Neural cell (in vitro differentiated cells): ENCODE data around the gene VSIG2. TPM values are rescaled to one million over a fixed set of nuclear protein-coding genes. Genes with fewer than 3 reads are reported as not detected.
"Not testable (repeated sequence)": the region's sequence is repeated elsewhere in the genome, so short reads cannot be mapped to it uniquely, and the experiment has no call there.

Experiments
- H2AFZ ChIP-seq: fragments of 200-600, 300-800 bp; sonication (generic), shearing (Covaris generic); 2 replicates; pipeline ENCODE4 v1.6.0; 2014; ENCODE audit warnings: low read depth, mild to moderate bottlenecking, antibody characterized with exemption, low read length, moderate library complexity
- H3F3A ChIP-seq: fragments of 200-600 bp; shearing (Covaris generic); 2 replicates; pipeline ENCODE4 v1.6.1; 2016; ENCODE audit warnings: mild to moderate bottlenecking, moderate library complexity, mixed read lengths, antibody characterized with exemption, low read length; ENCODE audit not compliant: insufficient read depth, poor library complexity, severe bottlenecking
- H3K27ac ChIP-seq: fragments of 200-600, 300-800 bp; sonication (generic), shearing (Covaris generic); 2 replicates; pipeline ENCODE4 v1.5.1; 2014; ENCODE audit warnings: mild to moderate bottlenecking, low read length, moderate library complexity
- H3K27me3 ChIP-seq: fragments of 300-800, 200-600 bp; sonication (generic), shearing (Covaris generic); 2 replicates; pipeline ENCODE4 v1.6.0; 2014; ENCODE audit warnings: mild to moderate bottlenecking, low read depth, low read length, moderate library complexity; ENCODE audit not compliant: insufficient read depth
- H3K36me3 ChIP-seq: fragments of 300-800, 200-600 bp; sonication (generic), shearing (Covaris generic); 2 replicates; pipeline ENCODE4 v1.5.1; 2014; ENCODE audit warnings: mild to moderate bottlenecking, antibody characterized with exemption, low read length, moderate library complexity; ENCODE audit not compliant: insufficient read depth
- H3K4me2 ChIP-seq: fragments of 300-800, 200-600 bp; sonication (generic), shearing (Covaris generic); 2 replicates; pipeline ENCODE4 v1.6.0; 2014; ENCODE audit warnings: mild to moderate bottlenecking, low read length
- H3K4me3 ChIP-seq: fragments of 300-800, 200-600 bp; sonication (generic), shearing (Covaris generic); 2 replicates; pipeline ENCODE4 v1.5.1; 2014; ENCODE audit warnings: mild to moderate bottlenecking, low read length, moderate library complexity
- H3K79me2 ChIP-seq: fragments of 200-600 bp; shearing (Covaris generic); replicated peaks from 2 replicates; pipeline ENCODE4 v1.6.0; 2014; ENCODE audit warnings: mild to moderate bottlenecking, low read length, moderate library complexity; ENCODE audit not compliant: insufficient read depth
- H3K9ac ChIP-seq: fragments of 300-800, 200-600 bp; sonication (generic), shearing (Covaris generic); 2 replicates; pipeline ENCODE4 v1.6.1; 2016; ENCODE audit warnings: mild to moderate bottlenecking, low read length, mixed read lengths
- H3K9me2 ChIP-seq: fragments of 200-600 bp; shearing (Covaris generic); 2 replicates; pipeline ENCODE4 v1.6.1; 2016; ENCODE audit warnings: mild to moderate bottlenecking, low read length, mixed read lengths; ENCODE audit not compliant: insufficient read depth
- H3K9me3 ChIP-seq: fragments of 200-600, 300-800 bp; sonication (generic), shearing (Covaris generic); 2 replicates; pipeline ENCODE4 v1.6.1; 2016; ENCODE audit warnings: mild to moderate bottlenecking, mixed run types, low read length, moderate library complexity, mixed read lengths
- H4K20me1 ChIP-seq: fragments of 200-600 bp; shearing (Covaris generic); 2 replicates; pipeline ENCODE4 v1.6.1; 2016; ENCODE audit warnings: mild to moderate bottlenecking, mixed run types; ENCODE audit not compliant: insufficient read depth
- EP300 ChIP-seq: fragments of 450-650 bp; conservative IDR thresholded peaks from 2 replicates; pipeline ENCODE4 v1.6.1; 2014; ENCODE audit warnings: antibody characterized with exemption, mild to moderate bottlenecking, moderate library complexity; ENCODE audit not compliant: poor library complexity, severe bottlenecking
- EZH2 ChIP-seq: fragments of 200-600, 300-800 bp; shearing (Covaris generic), sonication (generic); IDR thresholded peaks from 2 replicates; pipeline ENCODE4 v1.6.1; 2014; ENCODE audit warnings: antibody characterized with exemption, low read length, borderline replicate concordance, mild to moderate bottlenecking; ENCODE audit not compliant: insufficient read depth, poor library complexity, severe bottlenecking
- MXI1 ChIP-seq: fragments of 450-650 bp; conservative IDR thresholded peaks from 2 replicates; pipeline ENCODE4 v1.6.1; 2014; ENCODE audit warnings: antibody characterized with exemption, mild to moderate bottlenecking; ENCODE audit not compliant: poor library complexity, severe bottlenecking
- POLR2AphosphoS5 ChIP-seq: IDR thresholded peaks from 2 replicates; pipeline ENCODE4 v1.6.1; 2012
- RAD21 ChIP-seq: fragments of 450-650 bp; conservative IDR thresholded peaks from 2 replicates; pipeline ENCODE4 v1.6.1; 2014; ENCODE audit warnings: antibody characterized with exemption, mild to moderate bottlenecking, moderate library complexity
- SMC3 ChIP-seq: fragments of 450-650 bp; conservative IDR thresholded peaks from 2 replicates; pipeline ENCODE4 v1.6.1; 2014; ENCODE audit warnings: antibody characterized with exemption, mild to moderate bottlenecking, moderate library complexity; ENCODE audit not compliant: poor library complexity
- TAF1 ChIP-seq: IDR thresholded peaks from 2 replicates; pipeline ENCODE4 v1.6.1; 2012; ENCODE audit warnings: low read depth
- polyA plus RNA-seq: library from polyadenylated mRNA; depleted of rRNA; stranded (reverse); fragments of >200 nt; gene quantifications from 2 replicates; pipeline ENCODE4 v1.2.3, GENCODE V29; 2014
- TF ChIP-seq, protein P1 (sequence below): IDR thresholded peaks from 2 replicates; pipeline ENCODE4 v1.6.1; 2012; ENCODE audit warnings: borderline replicate concordance
- TF ChIP-seq, protein P2 (sequence below): fragments of 450-650 bp; IDR thresholded peaks from 2 replicates; pipeline ENCODE4 v1.5.1; 2014; ENCODE audit warnings: antibody characterized with exemption, mild to moderate bottlenecking, moderate library complexity; ENCODE audit not compliant: poor library complexity, severe bottlenecking

Gene VSIG2
- polyA plus RNA-seq, 1 donor from 2014 or later = not detected

DNA sequence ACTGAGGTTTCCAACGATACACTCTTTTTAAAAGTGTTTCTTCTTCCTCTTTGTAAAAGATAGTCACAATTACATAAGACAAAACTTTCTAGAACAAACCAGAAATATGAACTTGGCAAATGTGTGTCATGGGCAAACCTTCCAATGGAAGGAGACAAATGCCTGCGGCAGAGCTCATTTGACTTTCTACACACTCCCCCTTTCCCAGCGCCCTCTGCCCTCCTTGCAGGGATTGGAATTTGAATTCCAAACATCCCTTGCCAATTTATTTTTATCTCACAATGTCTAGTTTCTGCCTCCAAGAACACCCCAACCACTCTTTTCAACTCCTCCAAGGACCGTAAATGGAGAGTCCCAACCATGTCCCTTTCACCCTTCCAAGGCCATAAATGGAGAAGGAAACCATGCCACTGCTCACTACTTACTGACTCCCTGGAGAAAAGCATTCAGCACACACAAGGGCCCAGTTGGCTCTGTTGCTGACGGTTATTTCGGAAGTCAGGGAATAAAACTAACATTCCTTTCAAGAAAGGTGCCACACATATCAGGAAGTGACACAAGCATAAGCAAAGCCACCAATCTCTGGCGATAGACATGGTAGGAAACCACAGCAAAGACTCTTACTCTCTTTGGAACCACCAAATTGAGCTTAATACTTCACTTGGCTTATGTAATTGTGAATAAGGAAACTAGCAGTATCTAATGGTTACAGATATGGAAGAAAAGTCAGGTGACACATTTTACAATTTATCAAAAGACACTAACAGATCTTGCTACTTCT is 25.0 kb upstream of the VSIG2 start:
- Histone ChIP-seq H3K9me2 (no peaks in the 10 kb centered on the region), H3K4me2 (no peak overlapping the region), H3K4me3 (no peak overlapping the region), H3K36me3 (peaks cover 6% of the 10 kb centered on the region), H3F3A (no peaks in the 10 kb centered on the region), H3K9ac (no peak overlapping the region), H2AFZ (no peak overlapping the region), H3K27ac (no peak overlapping the region), H3K27me3 (no peaks in the 10 kb centered on the region), H4K20me1 (no peaks in the 10 kb centered on the region), H3K9me3 (no peaks in the 10 kb centered on the region), H3K79me2 (peaks cover 7% of the 10 kb centered on the region)
- TF ChIP-seq TAF1 = no peak
- TF ChIP-seq MXI1 = no peak
- TF ChIP-seq, protein P1, sequence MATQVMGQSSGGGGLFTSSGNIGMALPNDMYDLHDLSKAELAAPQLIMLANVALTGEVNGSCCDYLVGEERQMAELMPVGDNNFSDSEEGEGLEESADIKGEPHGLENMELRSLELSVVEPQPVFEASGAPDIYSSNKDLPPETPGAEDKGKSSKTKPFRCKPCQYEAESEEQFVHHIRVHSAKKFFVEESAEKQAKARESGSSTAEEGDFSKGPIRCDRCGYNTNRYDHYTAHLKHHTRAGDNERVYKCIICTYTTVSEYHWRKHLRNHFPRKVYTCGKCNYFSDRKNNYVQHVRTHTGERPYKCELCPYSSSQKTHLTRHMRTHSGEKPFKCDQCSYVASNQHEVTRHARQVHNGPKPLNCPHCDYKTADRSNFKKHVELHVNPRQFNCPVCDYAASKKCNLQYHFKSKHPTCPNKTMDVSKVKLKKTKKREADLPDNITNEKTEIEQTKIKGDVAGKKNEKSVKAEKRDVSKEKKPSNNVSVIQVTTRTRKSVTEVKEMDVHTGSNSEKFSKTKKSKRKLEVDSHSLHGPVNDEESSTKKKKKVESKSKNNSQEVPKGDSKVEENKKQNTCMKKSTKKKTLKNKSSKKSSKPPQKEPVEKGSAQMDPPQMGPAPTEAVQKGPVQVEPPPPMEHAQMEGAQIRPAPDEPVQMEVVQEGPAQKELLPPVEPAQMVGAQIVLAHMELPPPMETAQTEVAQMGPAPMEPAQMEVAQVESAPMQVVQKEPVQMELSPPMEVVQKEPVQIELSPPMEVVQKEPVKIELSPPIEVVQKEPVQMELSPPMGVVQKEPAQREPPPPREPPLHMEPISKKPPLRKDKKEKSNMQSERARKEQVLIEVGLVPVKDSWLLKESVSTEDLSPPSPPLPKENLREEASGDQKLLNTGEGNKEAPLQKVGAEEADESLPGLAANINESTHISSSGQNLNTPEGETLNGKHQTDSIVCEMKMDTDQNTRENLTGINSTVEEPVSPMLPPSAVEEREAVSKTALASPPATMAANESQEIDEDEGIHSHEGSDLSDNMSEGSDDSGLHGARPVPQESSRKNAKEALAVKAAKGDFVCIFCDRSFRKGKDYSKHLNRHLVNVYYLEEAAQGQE = no peak
- no peak for TF ChIP-seq POLR2AphosphoS5
- TF ChIP-seq, protein P2, sequence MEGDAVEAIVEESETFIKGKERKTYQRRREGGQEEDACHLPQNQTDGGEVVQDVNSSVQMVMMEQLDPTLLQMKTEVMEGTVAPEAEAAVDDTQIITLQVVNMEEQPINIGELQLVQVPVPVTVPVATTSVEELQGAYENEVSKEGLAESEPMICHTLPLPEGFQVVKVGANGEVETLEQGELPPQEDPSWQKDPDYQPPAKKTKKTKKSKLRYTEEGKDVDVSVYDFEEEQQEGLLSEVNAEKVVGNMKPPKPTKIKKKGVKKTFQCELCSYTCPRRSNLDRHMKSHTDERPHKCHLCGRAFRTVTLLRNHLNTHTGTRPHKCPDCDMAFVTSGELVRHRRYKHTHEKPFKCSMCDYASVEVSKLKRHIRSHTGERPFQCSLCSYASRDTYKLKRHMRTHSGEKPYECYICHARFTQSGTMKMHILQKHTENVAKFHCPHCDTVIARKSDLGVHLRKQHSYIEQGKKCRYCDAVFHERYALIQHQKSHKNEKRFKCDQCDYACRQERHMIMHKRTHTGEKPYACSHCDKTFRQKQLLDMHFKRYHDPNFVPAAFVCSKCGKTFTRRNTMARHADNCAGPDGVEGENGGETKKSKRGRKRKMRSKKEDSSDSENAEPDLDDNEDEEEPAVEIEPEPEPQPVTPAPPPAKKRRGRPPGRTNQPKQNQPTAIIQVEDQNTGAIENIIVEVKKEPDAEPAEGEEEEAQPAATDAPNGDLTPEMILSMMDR = no peak
- no peak for TF ChIP-seq RAD21
- no peak for TF ChIP-seq EP300
- no peak for TF ChIP-seq SMC3
- no peak for TF ChIP-seq EZH2

DNA sequence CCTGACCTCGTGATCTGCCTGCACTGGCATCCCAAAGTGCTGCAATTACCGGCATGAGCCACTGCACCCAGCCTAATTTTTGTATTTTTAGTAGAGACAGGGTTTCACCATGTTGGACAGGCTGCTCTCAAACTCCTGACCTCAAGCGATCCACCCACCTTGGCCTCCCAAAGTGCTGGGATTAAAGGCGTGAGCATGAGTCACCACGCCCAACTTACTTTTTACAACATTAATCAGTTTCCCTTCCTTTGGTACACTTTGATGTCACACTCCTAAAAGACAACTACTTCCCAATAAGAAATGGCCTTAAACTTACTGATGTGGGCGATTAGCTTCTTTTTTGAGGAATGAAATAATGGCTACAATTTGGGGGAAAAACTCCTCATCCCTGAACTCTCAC is 18.9 kb upstream of the VSIG2 start:
- H3K4me2 ChIP-seq, H3F3A ChIP-seq, H2AFZ ChIP-seq, H3K9me3 ChIP-seq, H3K27ac ChIP-seq, H3K36me3 ChIP-seq, H3K27me3 ChIP-seq, H4K20me1 ChIP-seq, H3K9ac ChIP-seq, H3K79me2 ChIP-seq, H3K4me3 ChIP-seq, H3K9me2 ChIP-seq: not testable (repeated sequence)
